Peyer's patch (tissue), 4 donors: ENCODE data around the gene EOMES. TPM values are rescaled to one million over a fixed set of nuclear protein-coding genes. Genes with fewer than 3 reads are reported as not detected.

Experiments
- DNase-seq, 3 donors: peaks; one replicate each; pipeline ENCODE4 v3.0.0-alpha.2; 2017 to 2019
- H3K27ac ChIP-seq, 4 donors: fragments of 200-600 bp; sonication (generic); one replicate each; pipeline ENCODE4 v1.5.1; 2016 to 2019
- H3K27me3 ChIP-seq, 2 donors: fragments of 200-600 bp; sonication (generic); one replicate each; pipeline ENCODE4 v1.5.1; 2019
- H3K36me3 ChIP-seq, 3 donors: fragments of 200-600 bp; sonication (generic); one replicate each; pipeline ENCODE4 v1.5.1; 2016 to 2019
- H3K4me1 ChIP-seq, 4 donors: fragments of 200-600 bp; sonication (generic); one replicate each; pipeline ENCODE4 v1.5.1; 2016 to 2019
- H3K4me3 ChIP-seq, 4 donors: fragments of 200-600 bp; sonication (generic); 1 replicate in 3 of 4; 2 replicates in 1 of 4; pipeline ENCODE4 v1.5.1; 2016 to 2019; ENCODE audit warnings: mild to moderate bottlenecking in 1 of 4
- H3K9me3 ChIP-seq, 4 donors: fragments of 200-600 bp; sonication (generic); one replicate each; pipeline ENCODE4 v1.5.1; 2016 to 2019; ENCODE audit warnings: mild to moderate bottlenecking in 1 of 4
- POLR2A ChIP-seq, 2 donors: fragments of 450-650 bp; IDR thresholded peaks; one replicate each; pipeline ENCODE4 v1.5.1; 2017; ENCODE audit warnings: antibody characterized with exemption in 2 of 2, mild to moderate bottlenecking in 2 of 2, moderate library complexity in 2 of 2
- total RNA-seq, 4 donors: library from RNA; depleted of rRNA; stranded (reverse); fragments of >200 nt; gene quantifications; one replicate each; pipeline ENCODE4 v1.1.0, GENCODE V29; 2016
- TF ChIP-seq, protein P1 (sequence below), 6 experiments: fragments of 450-650 bp in 4 of 6; fragments of 200-600 bp in 2 of 6; sonication (generic) in 1 of 6; IDR thresholded peaks; one replicate each; pipeline ENCODE4 v1.5.1; 2017 to 2019; ENCODE audit warnings: antibody characterized with exemption in 6 of 6, mild to moderate bottlenecking in 3 of 6, moderate library complexity in 1 of 6

The EOMES gene
- total RNA-seq, 4 donors from 2014 or later, result 0.70 TPM; not detected in 3

DNA sequence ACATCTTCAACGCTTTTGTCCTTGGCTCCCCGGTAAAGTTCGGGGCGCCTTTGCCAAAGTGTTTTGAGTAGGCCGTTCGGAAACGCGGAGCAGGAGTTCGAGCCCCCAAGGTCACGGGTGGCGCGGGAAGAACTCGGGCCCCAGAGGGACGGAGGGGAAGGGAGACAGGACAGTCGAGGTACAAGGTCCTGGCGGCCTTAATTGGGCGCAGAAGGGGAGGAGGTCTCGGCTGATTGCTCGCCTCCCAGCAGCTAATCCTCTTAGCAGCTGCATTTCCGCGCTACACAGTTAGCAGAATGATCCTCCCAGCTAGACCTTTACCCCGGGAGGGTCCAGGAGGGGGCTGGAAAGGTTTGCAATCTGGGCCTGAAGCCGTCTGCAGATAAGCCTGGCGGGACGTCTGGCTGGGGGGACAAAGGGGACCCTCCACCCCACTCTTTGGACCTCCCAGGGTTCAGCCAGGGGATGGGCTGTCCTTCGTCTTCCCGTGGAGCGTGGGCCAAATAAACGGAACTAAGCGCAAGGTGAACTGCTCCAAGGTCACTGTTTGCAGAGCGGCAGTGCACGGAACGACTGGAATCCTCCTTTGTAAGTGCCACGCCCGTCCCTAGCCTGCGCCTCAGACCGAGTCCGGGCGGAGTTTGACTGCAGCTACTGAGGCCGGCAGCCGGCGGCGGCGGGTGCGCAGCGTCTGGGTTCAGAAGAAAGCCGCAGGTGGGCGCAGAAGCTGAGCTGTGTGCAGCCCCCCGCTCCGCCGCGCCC is 7.2 kb downstream of the EOMES start:
- Histone ChIP-seq H3K27ac (peak overlapping the region in 1 of 4 donors; percentile 26), H3K27me3 (peaks cover 0 to 11% of the 10 kb centered on the region in 2 donors), H3K9me3 (no peaks in the 10 kb centered on the region), H3K36me3 (no peaks in the 10 kb centered on the region), H3K4me3 (peak overlapping the region in 3 of 4 donors; percentile 7 to 28 (median 23)), H3K4me1 (peaks cover 0 to 23% (median 4%) of the 10 kb centered on the region in 4 donors)
- TF ChIP-seq, protein P1, sequence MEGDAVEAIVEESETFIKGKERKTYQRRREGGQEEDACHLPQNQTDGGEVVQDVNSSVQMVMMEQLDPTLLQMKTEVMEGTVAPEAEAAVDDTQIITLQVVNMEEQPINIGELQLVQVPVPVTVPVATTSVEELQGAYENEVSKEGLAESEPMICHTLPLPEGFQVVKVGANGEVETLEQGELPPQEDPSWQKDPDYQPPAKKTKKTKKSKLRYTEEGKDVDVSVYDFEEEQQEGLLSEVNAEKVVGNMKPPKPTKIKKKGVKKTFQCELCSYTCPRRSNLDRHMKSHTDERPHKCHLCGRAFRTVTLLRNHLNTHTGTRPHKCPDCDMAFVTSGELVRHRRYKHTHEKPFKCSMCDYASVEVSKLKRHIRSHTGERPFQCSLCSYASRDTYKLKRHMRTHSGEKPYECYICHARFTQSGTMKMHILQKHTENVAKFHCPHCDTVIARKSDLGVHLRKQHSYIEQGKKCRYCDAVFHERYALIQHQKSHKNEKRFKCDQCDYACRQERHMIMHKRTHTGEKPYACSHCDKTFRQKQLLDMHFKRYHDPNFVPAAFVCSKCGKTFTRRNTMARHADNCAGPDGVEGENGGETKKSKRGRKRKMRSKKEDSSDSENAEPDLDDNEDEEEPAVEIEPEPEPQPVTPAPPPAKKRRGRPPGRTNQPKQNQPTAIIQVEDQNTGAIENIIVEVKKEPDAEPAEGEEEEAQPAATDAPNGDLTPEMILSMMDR (IDR thresholded peaks at IDR 0.05), result no peak
- TF ChIP-seq POLR2A (IDR thresholded peaks at IDR 0.05), result no peak
- DNase-seq, result peak in 2 of 3 donors; percentile 71 to 73

DNA sequence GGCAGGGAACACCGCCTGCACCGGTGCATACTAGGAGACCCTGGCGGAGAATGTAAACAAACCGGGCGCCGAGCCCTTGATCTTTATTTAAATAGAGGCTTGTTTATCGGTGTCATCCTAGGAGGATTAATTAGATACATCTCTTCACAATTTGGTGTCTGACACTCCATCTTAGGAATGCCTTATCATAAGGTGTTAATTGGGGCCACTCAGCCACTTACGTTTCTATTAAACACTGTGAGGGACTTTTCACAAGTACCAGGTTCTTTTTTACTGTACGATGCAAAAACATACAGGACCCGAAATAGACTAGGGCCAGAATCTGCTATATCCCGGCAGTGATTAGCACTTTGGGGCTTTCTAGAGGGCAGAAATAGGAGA is 8.0 kb downstream of the EOMES start:
- H3K27me3 ChIP-seq, result peaks cover 0 to 11% of the 10 kb centered on the region in 2 donors

DNA sequence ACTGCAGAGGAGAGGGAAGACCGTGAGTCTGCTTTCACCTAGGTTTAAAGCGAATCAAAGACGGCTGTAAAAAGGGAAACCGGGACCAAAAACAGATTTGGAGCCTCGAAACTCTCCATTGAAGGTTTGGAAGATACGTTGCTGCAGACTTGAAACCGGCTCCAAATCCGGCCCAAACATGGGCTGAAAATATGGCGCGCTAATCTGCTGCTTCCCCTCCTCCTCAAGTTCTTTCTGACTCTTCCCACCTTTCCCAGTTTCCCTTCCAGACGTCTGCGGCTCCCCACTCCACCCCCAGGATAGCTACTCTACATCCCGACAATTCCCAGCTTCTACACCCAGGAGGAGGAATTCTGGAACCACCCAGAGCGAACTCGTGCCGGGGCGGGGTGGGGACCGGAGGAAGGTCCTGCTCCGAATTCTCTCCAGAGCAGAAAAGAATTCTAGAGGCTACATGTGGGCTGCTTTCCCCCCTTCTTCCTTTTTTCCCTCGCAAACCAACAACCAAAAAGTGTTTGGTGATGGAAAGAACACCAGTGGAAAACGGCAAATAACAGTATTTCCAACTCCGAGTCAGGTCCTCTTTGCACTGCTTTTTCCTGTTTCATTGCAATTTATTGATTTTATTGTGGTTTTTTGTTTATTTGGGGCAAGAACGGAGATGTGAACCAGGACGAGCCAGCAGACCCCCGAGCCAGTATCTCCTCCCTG is 8.5 kb downstream of the EOMES start:
- H3K9me3 ChIP-seq, result no peaks in the 10 kb centered on the region
- H3K36me3 ChIP-seq, result no peaks in the 10 kb centered on the region
- H3K27me3 ChIP-seq, result peaks cover 0 to 11% of the 10 kb centered on the region in 2 donors
- DNase-seq, result no peak
- peak overlapping the region in 1 of 4 donors; percentile 35 for H3K27ac ChIP-seq
- peak overlapping the region; percentile 31 to 68 (median 54) for H3K4me3 ChIP-seq
- peaks cover 0 to 23% (median 4%) of the 10 kb centered on the region in 4 donors for H3K4me1 ChIP-seq
- TF ChIP-seq, protein P1 (IDR thresholded peaks at IDR 0.05), result no peak
- no peak for TF ChIP-seq POLR2A (IDR thresholded peaks at IDR 0.05)

More for the DNA sequence above, 8.0 kb downstream of the EOMES start:
- Histone ChIP-seq H3K36me3 (no peaks in the 10 kb centered on the region), H3K4me1 (peaks cover 0 to 23% (median 4%) of the 10 kb centered on the region in 4 donors), H3K27ac (no peak overlapping the region), H3K9me3 (no peaks in the 10 kb centered on the region), H3K4me3 (peak overlapping the region in 3 of 4 donors; percentile 31 to 68 (median 59))
- TF ChIP-seq, protein P1 (IDR thresholded peaks at IDR 0.05), result no peak
- TF ChIP-seq POLR2A (IDR thresholded peaks at IDR 0.05), result no peak
- no peak for DNase-seq

DNA sequence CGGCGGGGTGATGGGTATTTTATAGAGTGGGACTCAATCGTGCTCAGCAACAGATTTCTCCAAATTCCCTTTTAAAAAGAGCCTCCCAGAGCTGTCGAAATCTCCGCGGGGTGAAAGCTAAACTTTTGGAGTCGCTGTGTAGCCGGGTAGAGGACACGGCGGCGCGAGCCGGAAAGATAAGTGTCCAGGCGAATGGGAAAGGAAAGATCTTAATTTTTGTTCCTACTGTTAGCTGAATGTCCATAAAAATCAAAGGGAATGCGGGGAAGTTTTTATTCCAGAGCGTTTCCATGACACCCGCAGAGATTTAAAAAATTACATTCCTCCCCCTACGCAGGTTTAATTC is 9.1 kb downstream of the EOMES start:
- TF ChIP-seq, protein P1 (IDR thresholded peaks at IDR 0.05), result no peak
- TF ChIP-seq POLR2A (IDR thresholded peaks at IDR 0.05), result no peak
- H3K4me3 ChIP-seq, result peak overlapping the region; percentile 31 to 68 (median 54)
- peaks cover 0 to 11% of the 10 kb centered on the region in 2 donors for H3K27me3 ChIP-seq
- peaks cover 0 to 23% (median 4%) of the 10 kb centered on the region in 4 donors for H3K4me1 ChIP-seq
- H3K36me3 ChIP-seq, result no peaks in the 10 kb centered on the region
- peak overlapping the region in 2 of 4 donors; percentile 2 to 35 for H3K27ac ChIP-seq
- H3K9me3 ChIP-seq, result no peaks in the 10 kb centered on the region
- DNase-seq, result no peak

DNA sequence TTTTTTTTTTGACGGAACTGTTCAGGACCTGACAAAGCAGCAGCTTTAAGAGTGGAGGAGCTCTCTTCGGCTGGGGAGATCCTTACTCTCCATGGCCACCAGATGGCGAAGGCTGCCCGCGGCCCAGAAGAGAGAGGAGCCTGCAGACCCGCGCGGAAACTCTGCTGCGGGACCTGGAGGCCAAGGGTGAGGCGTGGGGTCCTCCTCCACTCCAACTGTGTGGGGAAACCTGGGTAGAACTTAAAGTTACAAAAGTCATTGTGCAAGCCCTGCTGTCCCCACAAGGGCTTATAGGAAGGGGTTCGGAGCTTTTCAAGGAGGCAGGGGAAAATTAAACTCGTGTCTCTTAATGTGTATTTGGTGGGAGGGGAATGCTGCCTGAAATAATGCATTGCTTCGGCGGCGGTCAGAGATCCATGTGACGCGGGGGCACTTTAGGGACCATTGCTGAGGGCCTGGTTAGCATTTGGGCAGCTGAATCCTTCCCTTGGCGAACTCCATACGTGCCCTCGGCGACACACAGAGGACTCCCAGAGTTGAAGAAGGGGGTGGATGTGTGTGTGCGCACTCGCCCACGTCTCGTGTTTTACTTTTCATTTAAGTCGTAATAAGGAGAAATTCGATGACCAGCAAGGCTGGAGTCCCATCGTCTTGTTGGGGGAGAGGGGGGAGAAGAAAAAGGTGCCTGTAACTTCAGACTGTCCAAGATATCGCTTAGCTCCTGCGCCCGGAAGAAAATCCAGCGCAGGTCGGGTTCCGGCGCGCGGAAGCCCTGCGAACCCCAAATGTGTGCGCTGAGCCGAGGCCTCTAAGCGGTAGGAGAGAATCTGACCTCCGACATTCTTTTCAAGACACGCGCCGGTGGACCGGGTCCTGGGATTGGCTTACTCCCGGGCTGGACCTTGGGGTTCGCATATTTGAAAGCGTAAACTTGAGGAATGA is 9.7 kb downstream of the EOMES start:
- peaks cover 0 to 23% (median 4%) of the 10 kb centered on the region in 4 donors for H3K4me1 ChIP-seq
- no peaks in the 10 kb centered on the region for H3K9me3 ChIP-seq
- H3K4me3 ChIP-seq, result peak overlapping the region; percentile 31 to 68 (median 54)
- DNase-seq, result peak; percentile 74 to 88 (median 75)
- no peak for TF ChIP-seq POLR2A (IDR thresholded peaks at IDR 0.05)
- TF ChIP-seq, protein P1 (IDR thresholded peaks at IDR 0.05), result peak; percentile 51 to 76 (median 70)
- H3K36me3 ChIP-seq, result no peaks in the 10 kb centered on the region
- H3K27ac ChIP-seq, result peak overlapping the region in 2 of 4 donors; percentile 2 to 35
- H3K27me3 ChIP-seq, result peaks cover 0 to 11% of the 10 kb centered on the region in 2 donors
